Gastroesophageal sphincter (tissue), 3 donors: ENCODE results near the gene PARK7.
A peak's percentile ranks its signal among the peaks of the same experiment; 100 is the strongest.

Source experiments
- POLR2A ChIP-seq, 2 donors: fragments of 450-650 bp; IDR thresholded peaks; one replicate each; pipeline ENCODE4 v1.6.1; 2017; ENCODE audit warnings: antibody characterized with exemption in 2 of 2, mild to moderate bottlenecking in 2 of 2, moderate library complexity in 1 of 2
- POLR2AphosphoS5 ChIP-seq: sonication (generic); formaldehyde crosslinking; IDR thresholded peaks from one replicate; pipeline ENCODE4 v1.6.1; 2017; ENCODE audit warnings: antibody characterized with exemption
- TF ChIP-seq, protein P1 (sequence below), 4 experiments: fragments of 200-600 bp in 2 of 4; fragments of 450-650 bp in 2 of 4; sonication (generic) in 1 of 4; IDR thresholded peaks; one replicate each; pipeline ENCODE4 v1.5.1; 2017 to 2019; ENCODE audit warnings: antibody characterized with exemption in 4 of 4, mild to moderate bottlenecking in 2 of 4, moderate library complexity in 2 of 4

GRCh38 chr1:8021676-8022266 is 60.3 kb downstream of the PARK7 start:
- TF ChIP-seq, protein P1, sequence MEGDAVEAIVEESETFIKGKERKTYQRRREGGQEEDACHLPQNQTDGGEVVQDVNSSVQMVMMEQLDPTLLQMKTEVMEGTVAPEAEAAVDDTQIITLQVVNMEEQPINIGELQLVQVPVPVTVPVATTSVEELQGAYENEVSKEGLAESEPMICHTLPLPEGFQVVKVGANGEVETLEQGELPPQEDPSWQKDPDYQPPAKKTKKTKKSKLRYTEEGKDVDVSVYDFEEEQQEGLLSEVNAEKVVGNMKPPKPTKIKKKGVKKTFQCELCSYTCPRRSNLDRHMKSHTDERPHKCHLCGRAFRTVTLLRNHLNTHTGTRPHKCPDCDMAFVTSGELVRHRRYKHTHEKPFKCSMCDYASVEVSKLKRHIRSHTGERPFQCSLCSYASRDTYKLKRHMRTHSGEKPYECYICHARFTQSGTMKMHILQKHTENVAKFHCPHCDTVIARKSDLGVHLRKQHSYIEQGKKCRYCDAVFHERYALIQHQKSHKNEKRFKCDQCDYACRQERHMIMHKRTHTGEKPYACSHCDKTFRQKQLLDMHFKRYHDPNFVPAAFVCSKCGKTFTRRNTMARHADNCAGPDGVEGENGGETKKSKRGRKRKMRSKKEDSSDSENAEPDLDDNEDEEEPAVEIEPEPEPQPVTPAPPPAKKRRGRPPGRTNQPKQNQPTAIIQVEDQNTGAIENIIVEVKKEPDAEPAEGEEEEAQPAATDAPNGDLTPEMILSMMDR (IDR thresholded peaks at IDR 0.05) = no peak
- TF ChIP-seq POLR2A (IDR thresholded peaks at IDR 0.05) (peak in 1 of 2 donors; percentile 8), POLR2AphosphoS5 (peak; percentile 38)
